Measurements from ENCODE around the gene SERPINA6.
"Not testable (repeated sequence)": the region's sequence is repeated elsewhere in the genome, so short reads cannot be mapped to it uniquely, and the experiment has no call there.

The SERPINA6 gene

GRCh38 chr14:94354638-94355185 is 31.6 kb upstream of the SERPINA6 start:
- in situ Hi-C loops (cut with HindIII; ENCODE audit: low sequenced_read_pairs) = no loop called here

GRCh38 chr14:94354190-94354589 is 31.1 kb upstream of the SERPINA6 start:
- in situ Hi-C loops (cut with HindIII; ENCODE audit: low sequenced_read_pairs) = not testable (repeated sequence)

GRCh38 chr14:94349276-94349675 is 26.1 kb upstream of the SERPINA6 start:
- in situ Hi-C loops (cut with HindIII; ENCODE audit: low sequenced_read_pairs) = no loop called here

- in situ Hi-C loops (cut with HindIII; ENCODE audit: low sequenced_read_pairs) = no loop called here
These were observed 25.7 kb upstream of the SERPINA6 start for GRCh38 chr14:94348836-94349235.

GRCh38 chr14:94346841-94347240 is 23.7 kb upstream of the SERPINA6 start:
- in situ Hi-C loops (cut with HindIII; ENCODE audit: low sequenced_read_pairs) = no loop called here

GRCh38 chr14:94346065-94346786 is 23.1 kb upstream of the SERPINA6 start:
- in situ Hi-C loops (cut with HindIII; ENCODE audit: low sequenced_read_pairs) = not testable (repeated sequence)

GRCh38 chr14:94345344-94346064 is 22.4 kb upstream of the SERPINA6 start:
- in situ Hi-C loops (cut with HindIII; ENCODE audit: low sequenced_read_pairs) = no loop called here

- in situ Hi-C loops (cut with HindIII; ENCODE audit: low sequenced_read_pairs) = no loop called here
These were observed 21.3 kb upstream of the SERPINA6 start for GRCh38 chr14:94344389-94344788.

- in situ Hi-C loops (cut with HindIII; ENCODE audit: low sequenced_read_pairs) = no loop called here
These were observed 20.3 kb upstream of the SERPINA6 start for GRCh38 chr14:94343238-94344005.

GRCh38 chr14:94342334-94342934 is 19.3 kb upstream of the SERPINA6 start:
- in situ Hi-C loops (cut with HindIII; ENCODE audit: low sequenced_read_pairs) = no loop called here

GRCh38 chr14:94341656-94342333 is 18.7 kb upstream of the SERPINA6 start:
- in situ Hi-C loops (cut with HindIII; ENCODE audit: low sequenced_read_pairs) = no loop called here

- in situ Hi-C loops (cut with HindIII; ENCODE audit: low sequenced_read_pairs) = no loop called here
These were observed 17.4 kb upstream of the SERPINA6 start for GRCh38 chr14:94340533-94340932.

GRCh38 chr14:94338023-94338422 is 14.9 kb upstream of the SERPINA6 start:
- in situ Hi-C loops (cut with HindIII; ENCODE audit: low sequenced_read_pairs) = no loop called here

- in situ Hi-C loops (cut with HindIII; ENCODE audit: low sequenced_read_pairs) = no loop called here
These were observed 14.1 kb upstream of the SERPINA6 start for GRCh38 chr14:94337274-94337673.

GRCh38 chr14:94334872-94335271 is 11.7 kb upstream of the SERPINA6 start:
- in situ Hi-C loops (cut with HindIII; ENCODE audit: low sequenced_read_pairs) = no loop called here

GRCh38 chr14:94332587-94332986 is 9.5 kb upstream of the SERPINA6 start:
- in situ Hi-C loops (cut with HindIII; ENCODE audit: low sequenced_read_pairs) = no loop called here

- in situ Hi-C loops (cut with HindIII; ENCODE audit: low sequenced_read_pairs) = no loop called here
These were observed 9.0 kb upstream of the SERPINA6 start for GRCh38 chr14:94332063-94332583.

- in situ Hi-C loops (cut with HindIII; ENCODE audit: low sequenced_read_pairs) = no loop called here
These were observed 8.3 kb upstream of the SERPINA6 start for GRCh38 chr14:94331462-94331861.

- in situ Hi-C loops (cut with HindIII; ENCODE audit: low sequenced_read_pairs) = no loop called here
These were observed 7.7 kb upstream of the SERPINA6 start for GRCh38 chr14:94330857-94331256.

- in situ Hi-C loops (cut with HindIII; ENCODE audit: low sequenced_read_pairs) = no loop called here
These were observed 7.3 kb upstream of the SERPINA6 start for GRCh38 chr14:94330432-94330831.

Measured in DLD1 (cell line).